ENCODE data around the gene NKAIN2. TPM values are rescaled to one million over a fixed set of nuclear protein-coding genes. Genes with fewer than 3 reads are reported as not detected.

NKAIN2 gene
- polyA plus RNA-seq, 1 of the 3 experiments (the other 2 are of a cell fraction) = not detected

GRCh38 chr6:124055963-124056362 lies 252.3 kb downstream of the NKAIN2 start:
- Histone ChIP-seq H3K27ac (ENCODE audit: low read depth in 2 of 2, low read length in 1 of 2) (no peak overlapping the region), H3K4me3 (ENCODE audit: low read depth in 2 of 2, low read length in 1 of 2) (no peak overlapping the region), H3K4me1 (ENCODE audit: control insufficient read depth in 1 of 2, insufficient read depth in 2 of 2, low read depth in 1 of 2, low read length in 1 of 2) (no peaks in the 10 kb centered on the region), H4K20me1 (ENCODE audit: insufficient read depth) (no peaks in the 10 kb centered on the region), H3K9ac (no peak overlapping the region), H3K36me3 (replicated peaks in 1 of 2; ENCODE audit: control insufficient read depth in 1 of 2, insufficient read depth in 2 of 2, low read length in 1 of 2) (no peaks in the 10 kb centered on the region), H3K4me2 (no peak overlapping the region), H3K79me2 (ENCODE audit: insufficient read depth) (no peaks in the 10 kb centered on the region), H3K9me3 (no peaks in the 10 kb centered on the region), H3K27me3 (ENCODE audit: insufficient read depth) (no peaks in the 10 kb centered on the region), H3K9me2 (no peaks in the 10 kb centered on the region), H2AFZ (ENCODE audit: low read depth) (no peak overlapping the region), H3F3A (replicated peaks; ENCODE audit: insufficient read depth) (no peaks in the 10 kb centered on the region)
- TF ChIP-seq NFIC (IDR thresholded peaks at IDR 0.05; ENCODE audit: borderline replicate concordance) = no peak
- ChIA-PET CTCF (interaction anchor here (1.2 kb wide), 1 partner anchor 13 kb away, joined by 3 read pairs; no protein-coding TSS in a partner anchor), POLR2A (no interaction called here)
- no peak for DNase-seq
- 0% methylated on average over 1 of the region's 1 CpG for WGBS (ENCODE audit: low lambda C conversion rate)

- TF ChIP-seq USF2 (IDR thresholded peaks at IDR 0.05; ENCODE audit: borderline replicate concordance, low read depth, low read length) = no peak
- TF ChIP-seq USF1 (IDR thresholded peaks at IDR 0.05; ENCODE audit: borderline replicate concordance, low read depth) = no peak
- TF ChIP-seq EP300 (IDR thresholded peaks at IDR 0.05; ENCODE audit: borderline replicate concordance in 1 of 2, low read depth in 1 of 2, low read length in 1 of 2) = no peak
- TF ChIP-seq NRF1 (IDR thresholded peaks at IDR 0.05; ENCODE audit: low read depth, low read length) = no peak
- TF ChIP-seq GATA2 (CRISPR knock-in tag; IDR thresholded peaks at IDR 0.05) = no peak
- no peak for TF ChIP-seq FOSL2 (IDR thresholded peaks at IDR 0.05; ENCODE audit: borderline replicate concordance, low read depth)
- TF ChIP-seq PBX3 (IDR thresholded peaks at IDR 0.05) = no peak
- no peak for TF ChIP-seq ELF1 (IDR thresholded peaks at IDR 0.05)
- no peak for TF ChIP-seq IRF3 (IDR thresholded peaks at IDR 0.05; ENCODE audit: low read depth, low read length)
- no peak for TF ChIP-seq TEAD4 (IDR thresholded peaks at IDR 0.05; ENCODE audit: borderline replicate concordance, insufficient read depth)
- TF ChIP-seq EZH2phosphoT487 (IDR thresholded peaks at IDR 0.05; ENCODE audit: borderline replicate concordance, low read depth) = no peak
- no peak for TF ChIP-seq SIN3A (IDR thresholded peaks at IDR 0.05; ENCODE audit: borderline replicate concordance, low read depth, low read length)
- no peak for TF ChIP-seq MAX (IDR thresholded peaks at IDR 0.05; ENCODE audit: low read depth)
- TF ChIP-seq POLR2AphosphoS5 (IDR thresholded peaks at IDR 0.05; ENCODE audit: low read depth, low read length) = no peak
- Histone ChIP-seq H3K4me3 (ENCODE audit: low read depth in 2 of 2, low read length in 1 of 2) (no peak overlapping the region), H3K9me2 (no peaks in the 10 kb centered on the region), H3K27me3 (ENCODE audit: insufficient read depth) (no peaks in the 10 kb centered on the region), H3K4me2 (no peak overlapping the region), H3K36me3 (replicated peaks in 1 of 2; ENCODE audit: control insufficient read depth in 1 of 2, insufficient read depth in 2 of 2, low read length in 1 of 2) (no peaks in the 10 kb centered on the region), H3K79me2 (ENCODE audit: insufficient read depth) (no peaks in the 10 kb centered on the region), H3K9ac (no peak overlapping the region), H2AFZ (ENCODE audit: low read depth) (no peak overlapping the region), H3K9me3 (no peaks in the 10 kb centered on the region), H3K27ac (ENCODE audit: low read depth in 2 of 2, low read length in 1 of 2) (no peak overlapping the region), H4K20me1 (ENCODE audit: insufficient read depth) (no peaks in the 10 kb centered on the region), H3K4me1 (ENCODE audit: control insufficient read depth in 1 of 2, insufficient read depth in 2 of 2, low read depth in 1 of 2, low read length in 1 of 2) (no peaks in the 10 kb centered on the region), H3F3A (replicated peaks; ENCODE audit: insufficient read depth) (no peaks in the 10 kb centered on the region)
- POLR2A ChIA-PET = no interaction called here
- 0% methylated on average over 3 of the region's 3 CpGs for WGBS (ENCODE audit: low lambda C conversion rate)
- DNase-seq = no peak
- CTCF ChIA-PET = no interaction called here
Observed at GRCh38 chr6:124056407-124057334, 253.0 kb downstream of the NKAIN2 start.

All from SK-N-SH (cell line).